ENCODE data around the gene WDR18. TPM values are rescaled to one million over a fixed set of nuclear protein-coding genes. Genes with fewer than 3 reads are reported as not detected.

Gene WDR18
- total and polyA plus RNA-seq, 2 of the 4 experiments (the other 2 are of a cell fraction): 37.1 to 56.9 TPM

DNA sequence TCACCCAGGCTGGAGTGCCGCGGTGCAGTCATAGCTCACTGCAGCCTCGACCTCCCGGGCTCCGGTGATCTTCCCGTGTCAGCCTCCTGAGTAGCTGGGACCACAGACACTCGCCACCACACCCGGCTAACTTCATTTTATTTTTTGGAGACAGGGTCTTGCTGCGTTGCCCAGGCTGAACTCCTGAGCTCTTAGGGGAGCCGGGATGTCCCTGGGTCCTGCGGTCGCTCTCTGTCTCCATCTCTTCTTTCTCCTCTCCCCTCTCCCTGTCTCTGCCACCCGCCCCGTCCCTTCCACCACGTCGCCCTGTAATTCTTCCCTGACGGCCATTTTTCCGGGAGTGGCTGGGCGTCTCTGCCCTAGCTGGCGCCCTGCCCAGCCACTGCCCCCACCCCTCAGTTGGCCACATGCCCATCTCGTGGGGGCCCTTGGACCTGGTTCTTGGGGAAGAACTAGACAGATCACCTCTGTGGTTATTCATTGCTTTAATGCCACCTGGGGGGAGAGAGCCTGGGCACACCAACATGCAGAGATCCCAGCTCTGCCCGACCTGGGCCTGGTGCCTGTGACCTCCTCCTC lies 39.4 kb upstream of the WDR18 start:
- no peak overlapping the region for H2BK120ac ChIP-seq (ENCODE audit: low read depth, low read length)
- TF ChIP-seq CEBPB (IDR thresholded peaks at IDR 0.05; ENCODE audit: low read depth, low read length) (no peak), FOS (IDR thresholded peaks at IDR 0.05; ENCODE audit: low read depth, low read length) (no peak), POLR2A (IDR thresholded peaks at IDR 0.05; ENCODE audit: low read depth, low read length) (no peak), USF2 (IDR thresholded peaks at IDR 0.05; ENCODE audit: low read depth, low read length) (no peak), CTCF (conservative IDR thresholded peaks at IDR 0.05; ENCODE audit: low read depth, low read length) (no peak), SMC3 (IDR thresholded peaks at IDR 0.05; ENCODE audit: low read depth, low read length) (no peak), RAD21 (IDR thresholded peaks at IDR 0.05; ENCODE audit: low read length) (no peak), CHD1 (IDR thresholded peaks at IDR 0.05; ENCODE audit: low read depth, low read length) (no peak), MAFK (IDR thresholded peaks at IDR 0.05; ENCODE audit: low read depth, low read length) (no peak), MXI1 (IDR thresholded peaks at IDR 0.05; ENCODE audit: borderline replicate concordance, low read depth, low read length) (no peak), BHLHE40 (IDR thresholded peaks at IDR 0.05; ENCODE audit: low read depth, low read length) (no peak), MAZ (IDR thresholded peaks at IDR 0.05; ENCODE audit: borderline replicate concordance, low read depth, low read length) (no peak), RCOR1 (IDR thresholded peaks at IDR 0.05; ENCODE audit: insufficient replicate concordance, low read length) (no peak), NFE2L2 (IDR thresholded peaks at IDR 0.05; ENCODE audit: low read depth, low read length) (no peak), ELK1 (IDR thresholded peaks at IDR 0.05; ENCODE audit: borderline replicate concordance, low read depth, low read length) (no peak), RFX5 (IDR thresholded peaks at IDR 0.05; ENCODE audit: low read depth, low read length) (no peak)
- no peak overlapping the region for H2AK5ac ChIP-seq (ENCODE audit: low read depth, low read length)
- H3K9ac ChIP-seq (ENCODE audit: low read depth, low read length): no peak overlapping the region
- no peak overlapping the region for H2BK5ac ChIP-seq (ENCODE audit: low read depth, low read length, poor library complexity, severe bottlenecking)
- no peak overlapping the region for H2BK15ac ChIP-seq (ENCODE audit: low read depth, low read length)
- in situ Hi-C loops (cut with MboI; ENCODE audit: low sequenced_read_pairs) (no loop called here), dilution Hi-C loops (cut with HindIII; ENCODE audit: low sequenced_read_pairs, unreplicated experiment) (no loop called here), intact Hi-C loops (cut with micrococcal nuclease) (no loop called here)
- ATAC-seq (ENCODE audit: low read depth) (no peak), DNase-seq (no peak)
- H3K27ac ChIP-seq (ENCODE audit: insufficient read depth, low read length): no peak overlapping the region
- H3K56ac ChIP-seq (ENCODE audit: extremely low read depth, insufficient read depth, low read length): no peak overlapping the region
- no peak overlapping the region for H3K4ac ChIP-seq (ENCODE audit: low read depth, low read length)
- no peak overlapping the region for H3K4me3 ChIP-seq (ENCODE audit: insufficient read depth, low read depth, low read length)
- H3K9me1 ChIP-seq (ENCODE audit: insufficient read depth, low read length): peaks cover 7% of the 10 kb centered on the region; the same call in 1 of the 2 replicates
- no peak overlapping the region for H2BK20ac ChIP-seq (ENCODE audit: low read depth, low read length)
- H4K8ac ChIP-seq (ENCODE audit: low read depth in 2 of 2, low read length in 2 of 2): no peak overlapping the region
- POLR2A ChIA-PET (ENCODE audit: unreplicated experiment): no interaction called here
- H4K20me1 ChIP-seq (ENCODE audit: insufficient read depth, low read length): peaks cover 86% of the 10 kb centered on the region
- no peak overlapping the region for H4K5ac ChIP-seq (ENCODE audit: low read depth, low read length)
- no peak overlapping the region for H3K18ac ChIP-seq (ENCODE audit: low read depth, low read length)
- peak overlapping the region; percentile 3 for H2AK9ac ChIP-seq (replicated peaks; ENCODE audit: low read depth, low read length, poor library complexity)
- CTCF ChIA-PET: no interaction called here
- 63% methylated on average over 11 of the region's 22 CpGs; no CpG with 5 or more reads in 1 of the 2 experiments for WGBS, 2 experiments (ENCODE audit: extremely low coverage in 2 of 2, insufficient read length in 1 of 2)
- no TSS peak for BruUV-seq (replicated peaks)
- no peak overlapping the region for H3K4me2 ChIP-seq (ENCODE audit: low read depth, low read length)
- H3K27me3 ChIP-seq (ENCODE audit: control insufficient read depth, insufficient read depth, low read length): no peaks in the 10 kb centered on the region
- H3K36me3 ChIP-seq (ENCODE audit: control insufficient read depth, insufficient read depth, low read length): peaks cover 44% of the 10 kb centered on the region
- H3K4me1 ChIP-seq (ENCODE audit: control insufficient read depth, insufficient read depth, low read length): peaks cover 9% of the 10 kb centered on the region; the same call in 1 of the 2 replicates
- H4K91ac ChIP-seq (ENCODE audit: insufficient read depth, low read depth, low read length): no peak overlapping the region
- no peak overlapping the region for H3K23ac ChIP-seq (ENCODE audit: low read depth, low read length)
- H3K9me3 ChIP-seq (ENCODE audit: control insufficient read depth, insufficient read depth, low read length): no peaks in the 10 kb centered on the region
- peaks cover 6 to 75% of the 10 kb centered on the region in 2 experiments for H3K79me1 ChIP-seq (ENCODE audit: low read depth in 1 of 2, low read length in 2 of 2)
- H3K14ac ChIP-seq (replicated peaks; ENCODE audit: low read depth, low read length): no peak overlapping the region
- no peak overlapping the region for H2AFZ ChIP-seq (replicated peaks; ENCODE audit: low read length, poor library complexity)
